SK-N-MC (cell line): Measurements from ENCODE around the gene SNCA.

Experiments
- EZH2 ChIP-seq: fragments of 200-600 bp; sonication (generic); IDR thresholded peaks from one replicate; pipeline ENCODE4 v1.6.1; 2017; ENCODE audit warnings: antibody characterized with exemption
- FOXP2 ChIP-seq: optimal IDR thresholded peaks from 2 replicates; pipeline ENCODE3; 2011; ENCODE audit warnings: mild to moderate bottlenecking, moderate library complexity; ENCODE audit not compliant: insufficient read depth; ENCODE audit errors: extremely low read length, control extremely low read depth
- POLR2AphosphoS5 ChIP-seq: IDR thresholded peaks from 2 replicates; pipeline ENCODE4 v1.6.1; 2012; ENCODE audit warnings: mild to moderate bottlenecking, low read depth, low read length, borderline replicate concordance

- TF ChIP-seq EZH2, result no peak
- no peak for TF ChIP-seq POLR2AphosphoS5
- no peak for TF ChIP-seq FOXP2
These were observed 79.7 kb downstream of the SNCA start for GRCh38 chr4:89757154-89757719.
